OCI-LY7 (cell line): ENCODE results near the gene CNNM4. TPM values are rescaled to one million over a fixed set of nuclear protein-coding genes. Genes with fewer than 3 reads are reported as not detected.
A peak's percentile ranks its signal among the peaks of the same experiment; 100 is the strongest.

Source experiments
- BruUV-seq: library from RNA; stranded (reverse); fragments of 400-500 nt; replicated peaks from 2 replicates; lab custom pipeline; 2021; lab: Mats Ljungman, UMichigan
- CTCF ChIA-PET: fragments of 300-600 bp; sonication (Branson Sonifier 250); formaldehyde crosslinking; loops from one replicate; lab custom pipeline; 2022; ENCODE audit warnings: antibody characterized with exemption; ENCODE audit not compliant: unreplicated experiment; lab: Charles Lee
- POLR2A ChIA-PET: fragments of 300-600 bp; sonication (Branson Sonifier 250); formaldehyde crosslinking; loops from one replicate; lab custom pipeline; 2022; ENCODE audit warnings: antibody characterized with exemption; lab: Charles Lee
- DNase-seq: peaks from one replicate; pipeline ENCODE4 v3.0.0-alpha.2; 2015; ENCODE audit warnings: low spot score
- H2AFZ ChIP-seq: fragments of 200-600 bp; sonication (generic), shearing (Covaris generic); 2 replicates; pipeline ENCODE4 v1.6.1; 2014; ENCODE audit warnings: mild to moderate bottlenecking, antibody characterized with exemption, low read length, moderate library complexity
- H3K27ac ChIP-seq: fragments of 200-600 bp; sonication (generic); 2 replicates; pipeline ENCODE4 v1.5.1; 2014; ENCODE audit warnings: mixed run types, low read depth, mild to moderate bottlenecking, moderate library complexity, low read length, inconsistent platforms; ENCODE audit not compliant: poor library complexity, severe bottlenecking
- H3K36me3 ChIP-seq: fragments of 200-600 bp; sonication (generic); 2 replicates; pipeline ENCODE4 v1.6.1; 2014; ENCODE audit warnings: mild to moderate bottlenecking, antibody characterized with exemption, low read length, moderate library complexity, mixed read lengths; ENCODE audit not compliant: insufficient read depth
- H3K4me1 ChIP-seq: fragments of 200-600 bp; sonication (generic); 2 replicates; pipeline ENCODE4 v1.5.1; 2014; ENCODE audit warnings: mild to moderate bottlenecking, low read length; ENCODE audit not compliant: insufficient read depth, poor library complexity, severe bottlenecking
- H3K4me2 ChIP-seq: fragments of 200-600 bp; sonication (generic); 2 replicates; pipeline ENCODE4 v1.6.1; 2014; ENCODE audit warnings: mild to moderate bottlenecking, low read length
- H3K4me3 ChIP-seq: fragments of 200-600 bp; sonication (generic); 2 replicates; pipeline ENCODE4 v1.5.1; 2014; ENCODE audit warnings: mild to moderate bottlenecking, low read depth, low read length; ENCODE audit not compliant: poor library complexity, severe bottlenecking
- H3K79me2 ChIP-seq: fragments of 200-600 bp; sonication (generic); 2 replicates; pipeline ENCODE4 v1.6.1; 2016; ENCODE audit warnings: low read depth, mild to moderate bottlenecking, low read length, moderate library complexity, mixed read lengths; ENCODE audit not compliant: insufficient read depth
- H3K9me2 ChIP-seq: fragments of 200-600 bp; sonication (generic); 2 replicates; pipeline ENCODE4 v1.6.1; 2016; ENCODE audit warnings: mild to moderate bottlenecking, low read length, mixed read lengths; ENCODE audit not compliant: insufficient read depth
- H3K9me3 ChIP-seq: fragments of 200-600 bp; sonication (generic); 2 replicates; pipeline ENCODE4 v1.6.1; 2014; ENCODE audit warnings: mild to moderate bottlenecking, mixed run types, low read length, mixed read lengths
- H4K20me1 ChIP-seq: fragments of 200-600 bp; sonication (generic); 2 replicates; pipeline ENCODE4 v1.6.1; 2014; ENCODE audit warnings: mild to moderate bottlenecking, antibody characterized with exemption, low read length, moderate library complexity, mixed read lengths; ENCODE audit not compliant: insufficient read depth
- EZH2phosphoT487 ChIP-seq: fragments of 200-600 bp; sonication (generic); IDR thresholded peaks from 2 replicates; pipeline ENCODE4 v1.6.1; 2018; ENCODE audit warnings: low read depth, borderline replicate concordance, mild to moderate bottlenecking, mixed run types, antibody characterized with exemption, low read length, moderate library complexity, mixed read lengths
- intact Hi-C: fragments of 100-400 bp; cut with micrococcal nuclease; formaldehyde crosslinking; loops from one replicate; pipeline ENCODE4 v1.10.0; 2022; ENCODE audit not compliant: unreplicated experiment
- total RNA-seq, 2 experiments: library from RNA; depleted of rRNA in 1 of 2; stranded (reverse); fragments of >200 nt in 1 of 2; shearing (Covaris generic) in 1 of 2; gene quantifications; 2 replicates each; pipeline ENCODE4 v1.2.3, GENCODE V29; 2014 to 2022
- TF ChIP-seq, protein P1 (sequence below): fragments of 200-600 bp; sonication (generic); conservative IDR thresholded peaks from 2 replicates; pipeline ENCODE4 v1.5.1; 2014; ENCODE audit warnings: mild to moderate bottlenecking, antibody characterized with exemption, low read length, moderate library complexity, mixed read lengths

The CNNM4 gene
- total RNA-seq, 2 experiments from 2014 or later, result 5.1 to 6.4 TPM

DNA sequence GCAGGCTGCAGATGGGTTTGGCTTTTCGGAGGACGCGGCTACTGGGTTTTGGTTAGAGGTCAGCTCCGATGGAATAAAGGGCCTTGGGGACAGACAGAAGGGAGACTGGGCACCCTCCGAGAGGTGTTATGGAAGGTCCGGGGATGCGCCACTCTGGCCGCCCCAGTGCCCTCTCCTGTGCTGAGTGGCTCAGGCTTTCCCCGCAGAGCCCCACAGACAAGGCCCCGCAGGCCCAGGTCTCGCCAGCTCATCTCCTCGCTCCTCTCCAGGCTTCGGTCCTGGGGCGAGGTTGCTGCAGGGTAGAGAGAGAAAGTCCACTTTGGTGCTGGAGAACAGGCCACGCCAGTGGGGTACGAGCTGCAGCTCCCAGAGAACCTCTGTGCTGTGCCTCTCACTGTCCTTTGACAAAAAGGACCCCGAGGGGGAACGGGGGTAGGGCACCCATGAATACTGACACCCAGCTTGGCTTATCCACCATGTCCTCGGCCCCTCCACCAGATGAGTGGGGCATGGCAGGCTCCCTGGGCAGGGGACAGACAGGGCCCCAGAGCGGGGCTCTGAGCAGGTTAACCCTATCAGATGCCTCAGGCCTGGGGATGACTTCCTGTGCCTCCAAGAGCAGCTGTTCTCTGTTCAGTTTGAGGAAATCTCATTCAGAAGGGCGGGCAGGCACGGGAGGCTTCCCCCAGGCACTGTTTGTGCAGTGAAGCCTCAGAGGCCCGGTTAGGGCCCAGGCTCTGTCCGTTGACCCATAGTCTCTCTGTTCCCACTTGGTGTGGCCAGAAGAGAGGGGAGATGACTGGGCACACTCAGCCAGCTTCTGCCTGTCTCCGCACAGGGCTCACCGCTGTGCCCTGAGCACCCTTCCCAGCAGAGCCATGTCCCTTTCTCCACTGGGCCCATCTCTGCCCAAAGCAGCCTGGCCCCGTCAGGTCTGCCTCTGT, 39.6 kb downstream of the CNNM4 start:
- Histone ChIP-seq H3K27ac (no peak overlapping the region), H3K36me3 (peaks cover 10% of the 10 kb centered on the region; the same call in 1 of the 2 replicates), H3K9me2 (no peaks in the 10 kb centered on the region), H3K79me2 (no peaks in the 10 kb centered on the region), H4K20me1 (no peaks in the 10 kb centered on the region), H2AFZ (peak overlapping the region; percentile 40; the same call in 1 of the 2 replicates), H3K4me1 (peaks cover 16% of the 10 kb centered on the region), H3K4me2 (peak overlapping the region; percentile 18; the same call in 1 of the 2 replicates), H3K9me3 (no peaks in the 10 kb centered on the region), H3K4me3 (no peak overlapping the region)
- DNase-seq, result no peak
- POLR2A ChIA-PET, result no interaction called here
- intact Hi-C loops, result loop anchor here (1.0 to 5.0 kb wide), 2 partner anchors 37 to 198 kb away; no protein-coding TSS in a partner anchor
- CTCF ChIA-PET, result interaction anchor here (0.6 to 1.3 kb wide), 2 partner anchors 36 to 277 kb away, joined by 5 to 7 read pairs; no protein-coding TSS in a partner anchor
- BruUV-seq, result no TSS peak
- TF ChIP-seq, protein P1, sequence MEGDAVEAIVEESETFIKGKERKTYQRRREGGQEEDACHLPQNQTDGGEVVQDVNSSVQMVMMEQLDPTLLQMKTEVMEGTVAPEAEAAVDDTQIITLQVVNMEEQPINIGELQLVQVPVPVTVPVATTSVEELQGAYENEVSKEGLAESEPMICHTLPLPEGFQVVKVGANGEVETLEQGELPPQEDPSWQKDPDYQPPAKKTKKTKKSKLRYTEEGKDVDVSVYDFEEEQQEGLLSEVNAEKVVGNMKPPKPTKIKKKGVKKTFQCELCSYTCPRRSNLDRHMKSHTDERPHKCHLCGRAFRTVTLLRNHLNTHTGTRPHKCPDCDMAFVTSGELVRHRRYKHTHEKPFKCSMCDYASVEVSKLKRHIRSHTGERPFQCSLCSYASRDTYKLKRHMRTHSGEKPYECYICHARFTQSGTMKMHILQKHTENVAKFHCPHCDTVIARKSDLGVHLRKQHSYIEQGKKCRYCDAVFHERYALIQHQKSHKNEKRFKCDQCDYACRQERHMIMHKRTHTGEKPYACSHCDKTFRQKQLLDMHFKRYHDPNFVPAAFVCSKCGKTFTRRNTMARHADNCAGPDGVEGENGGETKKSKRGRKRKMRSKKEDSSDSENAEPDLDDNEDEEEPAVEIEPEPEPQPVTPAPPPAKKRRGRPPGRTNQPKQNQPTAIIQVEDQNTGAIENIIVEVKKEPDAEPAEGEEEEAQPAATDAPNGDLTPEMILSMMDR, result no peak
- no peak for TF ChIP-seq EZH2phosphoT487

DNA sequence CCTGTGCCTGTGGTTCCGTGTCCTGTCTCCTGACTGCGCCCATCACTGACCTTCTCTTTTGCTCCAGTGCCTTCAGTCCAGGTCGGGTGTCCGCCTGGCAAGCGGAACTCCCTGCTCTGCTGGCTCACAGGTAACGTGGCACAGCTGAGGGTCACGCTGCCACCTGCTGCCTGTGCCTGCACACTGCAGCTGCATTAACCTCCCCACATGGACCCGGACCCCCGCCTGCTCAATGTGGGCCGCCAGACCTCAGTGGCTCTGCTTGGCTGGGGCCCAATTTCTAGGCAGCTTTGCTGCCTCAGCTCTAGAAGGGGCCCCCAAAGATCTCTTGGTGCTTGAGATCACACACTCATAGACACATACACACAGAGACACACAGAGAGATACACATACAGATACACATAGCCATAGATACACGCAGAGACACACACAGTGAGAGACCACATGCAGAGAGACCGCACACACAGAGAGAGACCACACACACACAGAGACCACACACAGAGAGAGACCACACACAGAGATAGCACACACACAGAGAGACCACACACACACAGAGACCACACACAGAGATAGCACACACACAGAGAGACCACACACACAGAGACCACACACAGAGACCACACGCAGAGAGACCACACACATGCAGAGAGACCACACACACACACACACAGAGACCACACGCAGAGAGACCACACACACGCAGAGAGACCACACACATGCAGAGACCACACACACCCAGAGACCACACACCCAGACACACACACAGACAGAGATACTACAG, 40.5 kb downstream of the CNNM4 start:
- Histone ChIP-seq H3K9me3 (no peaks in the 10 kb centered on the region), H4K20me1 (no peaks in the 10 kb centered on the region), H3K4me3 (no peak overlapping the region), H3K27ac (no peak overlapping the region), H3K79me2 (no peaks in the 10 kb centered on the region), H3K9me2 (no peaks in the 10 kb centered on the region), H3K4me2 (peak overlapping the region; percentile 18; the same call in 1 of the 2 replicates), H2AFZ (peak overlapping the region; percentile 40; the same call in 1 of the 2 replicates), H3K4me1 (peaks cover 18% of the 10 kb centered on the region), H3K36me3 (peaks cover 10% of the 10 kb centered on the region; the same call in 1 of the 2 replicates)
- ChIA-PET CTCF (interaction anchor here (0.6 to 1.3 kb wide), 2 partner anchors 37 to 278 kb away, joined by 5 to 7 read pairs; no protein-coding TSS in a partner anchor), POLR2A (no interaction called here)
- TF ChIP-seq, protein P1, result peak; percentile 89
- no peak for TF ChIP-seq EZH2phosphoT487
- BruUV-seq, result no TSS peak
- intact Hi-C loops, result loop anchor here (1.0 to 5.0 kb wide), 2 partner anchors 38 to 199 kb away; no protein-coding TSS in a partner anchor
- DNase-seq, result peak; percentile 80
